Fibroblast of skin of abdomen (primary cell): ENCODE data around the gene PSENEN.
"Not testable (repeated sequence)": the region's sequence is repeated elsewhere in the genome, so short reads cannot be mapped to it uniquely, and the experiment has no call there.

Source experiments
- DNase-seq: peaks from one replicate; pipeline ENCODE4 v3.0.0-alpha.2; 2013

The PSENEN gene

DNA sequence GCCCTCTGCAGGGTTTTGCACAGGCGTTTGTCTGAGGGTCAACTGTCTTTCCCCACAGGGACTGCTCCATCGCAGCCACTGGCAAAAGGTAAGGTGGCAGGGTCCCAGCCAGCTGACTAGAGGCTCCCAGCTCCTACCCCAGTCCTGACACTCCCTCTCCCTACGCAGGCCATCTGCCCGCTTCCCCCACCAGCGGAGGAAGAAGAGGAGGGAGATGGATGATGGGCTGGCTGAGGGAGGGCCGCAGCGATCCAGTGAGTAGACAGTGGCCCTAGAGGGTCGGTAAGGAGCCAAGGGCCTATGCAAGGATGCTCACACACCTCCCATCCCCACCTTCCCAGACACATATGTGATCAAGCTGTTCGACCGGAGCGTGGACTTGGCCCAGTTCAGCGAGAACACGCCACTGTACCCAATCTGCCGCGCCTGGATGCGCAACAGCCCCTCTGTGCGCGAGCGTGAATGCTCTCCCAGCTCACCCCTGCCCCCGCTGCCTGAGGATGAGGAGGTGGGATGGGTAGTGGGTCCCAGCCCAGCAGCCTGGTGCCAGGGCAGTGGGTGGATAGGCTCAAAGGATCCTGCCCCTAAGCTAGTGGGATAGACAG, 7.4 kb downstream of the PSENEN start:
- DNase-seq = no peak

DNA sequence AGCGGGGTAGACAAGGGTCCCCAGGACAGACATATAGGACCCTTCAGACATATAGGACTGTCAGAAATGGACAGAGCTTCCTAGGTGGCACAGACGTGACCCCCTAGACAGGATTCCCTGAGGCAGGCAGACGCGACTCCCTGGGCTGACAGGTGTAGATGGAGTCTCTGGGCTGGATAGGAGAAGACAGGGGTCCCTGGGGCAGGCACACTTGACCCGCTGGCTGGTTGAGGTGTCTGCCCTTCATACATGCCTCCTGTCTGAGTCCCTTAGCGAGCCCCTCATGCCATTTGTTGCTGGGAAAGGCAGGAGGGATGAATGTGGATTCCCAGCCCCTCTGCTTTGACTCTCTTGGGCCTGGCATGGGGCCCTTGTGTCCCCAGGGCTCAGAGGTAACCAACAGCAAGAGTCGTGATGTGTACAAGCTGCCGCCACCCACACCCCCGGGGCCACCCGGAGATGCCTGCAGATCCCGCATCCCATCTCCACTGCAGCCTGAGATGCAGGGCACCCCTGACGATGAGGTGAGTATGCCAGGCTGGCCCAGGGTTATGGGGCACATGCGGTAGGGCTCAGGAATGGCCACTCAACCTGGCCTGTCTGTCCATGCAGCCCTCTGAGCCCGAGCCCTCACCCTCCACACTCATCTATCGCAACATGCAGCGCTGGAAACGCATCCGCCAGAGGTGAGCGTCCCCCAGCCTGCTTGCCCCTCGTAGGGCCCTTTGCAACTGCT, 8.4 kb downstream of the PSENEN start:
- DNase-seq = no peak

- DNase-seq = no peak
These were observed 9.1 kb downstream of the PSENEN start for GRCh38 chr19:35754370-35755130.

DNA sequence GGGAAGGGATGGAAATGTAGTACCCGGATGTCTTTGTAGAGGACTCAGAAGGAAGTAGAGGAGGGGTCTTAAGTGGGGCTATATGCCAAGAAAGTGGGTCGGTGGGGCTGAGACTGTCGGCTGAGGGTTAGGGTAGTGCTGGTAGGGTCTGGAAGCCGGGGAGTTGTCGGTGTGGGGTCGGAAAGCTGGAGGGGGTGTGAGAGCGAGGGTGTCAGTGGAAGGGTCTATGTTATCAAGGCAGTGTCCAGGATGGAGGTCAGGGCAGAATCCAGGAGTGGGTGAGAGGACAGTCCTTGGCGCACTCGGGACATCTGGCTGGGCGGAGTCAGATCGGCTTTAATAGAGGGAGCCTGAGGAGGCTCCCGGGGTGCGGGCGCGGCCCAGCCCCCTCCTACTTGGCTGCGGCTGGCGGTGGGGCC, 9.7 kb downstream of the PSENEN start:
- no peak for DNase-seq

- DNase-seq = peak; percentile 61
These were observed 10.3 kb downstream of the PSENEN start for GRCh38 chr19:35755550-35756376.

GRCh38 chr19:35756377-35757230, 11.2 kb downstream of the PSENEN start, which contains the start of gene HSPB6:
TSS of gene HSPB6 (minus strand) at chr19:35757029. CDS start at chr19:35757008, 21 bp downstream.
- peak; percentile 75 for DNase-seq

- peak; percentile 96 for DNase-seq
These were observed 11.8 kb downstream of the PSENEN start for GRCh38 chr19:35757231-35757748.

DNA sequence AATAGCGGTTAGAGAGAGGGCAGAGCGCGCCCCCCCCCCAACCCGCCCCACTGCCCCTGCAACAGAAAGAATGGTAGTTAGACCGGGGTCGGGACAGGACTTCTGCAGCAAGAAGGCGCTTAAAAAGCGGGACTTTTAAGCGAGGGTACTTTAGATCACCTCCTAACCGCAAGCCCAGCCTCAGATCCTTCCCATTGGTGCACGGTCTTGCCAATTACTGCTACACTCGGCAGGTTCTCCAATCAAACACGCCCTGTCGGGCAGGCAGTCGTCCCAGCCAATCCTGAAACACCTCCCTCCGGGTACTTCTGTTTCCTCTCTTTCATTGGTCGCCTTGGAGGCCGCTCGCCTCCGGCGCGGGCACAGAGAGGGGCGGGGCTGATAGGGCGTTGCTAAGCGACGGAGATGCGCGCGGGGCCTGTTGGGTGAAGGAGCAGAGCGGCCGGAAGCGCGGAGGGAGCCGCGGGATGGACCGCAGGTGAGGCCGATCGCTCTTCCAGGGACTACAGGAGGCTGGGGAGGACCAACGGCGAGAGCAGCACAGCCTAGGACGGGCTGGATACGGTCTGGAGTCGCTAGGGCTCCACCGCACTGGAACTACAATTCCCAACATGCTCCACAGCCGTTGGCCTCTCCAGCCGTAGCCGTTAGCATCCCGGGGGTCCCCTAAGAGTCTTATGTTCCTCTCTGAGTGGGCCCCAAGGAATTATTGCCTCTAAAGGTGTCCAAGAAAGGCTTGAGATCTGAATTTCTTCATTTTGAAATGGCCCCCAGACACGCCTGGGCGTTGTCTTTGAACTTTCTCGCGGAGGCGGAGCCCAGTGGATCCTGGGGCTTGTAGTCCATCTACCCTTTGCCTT, 12.5 kb downstream of the PSENEN start, which contains the start of gene PROSER3:
Gene PROSER3 (plus strand): TSS at position 428 of the 860 bp plus-strand sequence. CDS start 40 bp downstream, at position 468.
- peak; percentile 100 for DNase-seq

DNA sequence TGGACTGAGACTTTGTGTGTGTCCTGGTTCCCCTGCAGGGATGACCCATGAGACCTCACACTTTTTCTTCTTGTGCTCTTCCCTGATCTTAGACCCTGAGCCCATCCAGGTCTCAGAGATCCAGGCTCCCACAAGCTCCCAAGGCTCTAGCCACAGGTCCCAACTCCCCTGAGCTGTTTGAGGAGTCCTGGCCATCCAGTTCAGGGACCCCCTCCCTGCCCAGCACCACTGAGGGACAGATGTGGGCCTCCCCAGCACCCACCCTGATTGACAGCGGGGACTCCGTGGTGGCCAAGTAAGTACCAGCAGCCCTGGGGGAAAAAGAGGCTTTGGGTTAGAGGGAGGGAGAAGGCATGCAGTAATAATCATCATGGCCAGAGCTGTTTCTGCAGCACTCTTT, 14.2 kb downstream of the PSENEN start:
- no peak for DNase-seq

- DNase-seq = no peak
These were observed 15.4 kb downstream of the PSENEN start for GRCh38 chr19:35760711-35761349.

DNA sequence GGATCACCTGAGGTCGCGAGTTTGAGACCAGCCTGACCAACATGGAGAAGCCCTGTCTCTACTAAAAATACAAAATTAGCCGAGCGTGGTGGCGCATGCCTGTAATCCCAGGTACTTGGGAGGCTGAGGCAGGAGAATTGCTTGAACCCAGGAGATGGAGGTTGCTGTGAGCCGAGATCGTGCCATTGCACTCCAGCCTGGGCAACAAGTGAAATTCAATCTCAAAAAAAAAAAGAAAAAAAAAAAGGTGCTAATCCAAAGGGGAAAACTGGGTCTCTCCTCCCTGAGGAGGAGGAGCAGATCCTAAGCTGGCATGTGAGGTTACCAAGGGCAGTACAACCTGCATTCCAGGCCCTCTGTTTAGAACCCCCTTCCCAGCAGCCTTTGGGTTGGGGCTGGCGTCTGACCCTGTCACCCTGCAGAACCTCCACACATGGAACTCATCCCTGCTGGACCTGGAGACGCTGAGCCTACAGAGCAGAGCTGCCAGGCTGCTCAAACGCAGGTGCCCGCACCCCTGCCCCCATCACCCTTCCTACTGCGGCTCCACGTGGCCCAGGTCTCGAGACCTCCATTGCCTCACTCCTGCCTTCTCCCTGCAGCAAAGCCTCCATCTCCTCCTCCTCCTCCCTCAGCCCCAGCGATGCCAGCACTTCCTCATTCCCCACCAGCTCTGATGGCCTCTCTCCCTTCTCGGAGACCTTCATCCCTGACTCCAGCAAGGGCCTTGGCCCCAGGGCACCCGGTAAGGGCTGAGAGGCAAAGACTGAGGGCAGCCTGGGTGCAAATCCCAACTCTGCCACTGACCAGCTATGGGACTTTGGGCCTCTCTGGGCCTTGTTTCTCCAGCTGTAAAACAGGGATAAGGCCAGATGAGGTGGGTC, 19.2 kb downstream of the PSENEN start:
- no peak for DNase-seq

DNA sequence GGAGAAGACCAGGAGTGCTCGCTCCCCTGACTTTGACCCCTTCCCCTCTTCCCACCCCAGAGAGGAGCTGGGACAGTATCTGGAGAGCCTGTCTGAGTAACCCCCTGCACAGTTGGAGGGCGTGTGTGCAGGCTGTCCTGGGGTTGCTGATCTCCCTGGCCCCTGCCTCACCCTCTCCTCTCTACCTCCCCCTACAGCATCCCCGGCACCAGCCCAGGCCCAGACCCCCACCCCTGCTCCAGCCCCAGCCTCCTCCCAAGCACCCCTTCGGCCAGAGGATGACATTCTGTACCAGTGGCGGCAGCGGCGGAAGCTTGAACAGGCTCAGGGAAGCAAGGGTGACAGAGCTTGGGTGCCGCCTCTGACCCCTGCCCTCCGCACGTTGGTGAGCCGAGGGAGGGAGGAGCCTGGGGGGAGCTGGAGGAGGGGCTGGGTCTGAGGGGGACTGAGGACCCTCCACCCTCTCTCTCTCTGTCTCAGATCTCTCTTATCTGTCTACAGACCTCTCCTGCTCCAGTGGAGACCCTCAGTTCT, 21.2 kb downstream of the PSENEN start:
- no peak for DNase-seq

DNA sequence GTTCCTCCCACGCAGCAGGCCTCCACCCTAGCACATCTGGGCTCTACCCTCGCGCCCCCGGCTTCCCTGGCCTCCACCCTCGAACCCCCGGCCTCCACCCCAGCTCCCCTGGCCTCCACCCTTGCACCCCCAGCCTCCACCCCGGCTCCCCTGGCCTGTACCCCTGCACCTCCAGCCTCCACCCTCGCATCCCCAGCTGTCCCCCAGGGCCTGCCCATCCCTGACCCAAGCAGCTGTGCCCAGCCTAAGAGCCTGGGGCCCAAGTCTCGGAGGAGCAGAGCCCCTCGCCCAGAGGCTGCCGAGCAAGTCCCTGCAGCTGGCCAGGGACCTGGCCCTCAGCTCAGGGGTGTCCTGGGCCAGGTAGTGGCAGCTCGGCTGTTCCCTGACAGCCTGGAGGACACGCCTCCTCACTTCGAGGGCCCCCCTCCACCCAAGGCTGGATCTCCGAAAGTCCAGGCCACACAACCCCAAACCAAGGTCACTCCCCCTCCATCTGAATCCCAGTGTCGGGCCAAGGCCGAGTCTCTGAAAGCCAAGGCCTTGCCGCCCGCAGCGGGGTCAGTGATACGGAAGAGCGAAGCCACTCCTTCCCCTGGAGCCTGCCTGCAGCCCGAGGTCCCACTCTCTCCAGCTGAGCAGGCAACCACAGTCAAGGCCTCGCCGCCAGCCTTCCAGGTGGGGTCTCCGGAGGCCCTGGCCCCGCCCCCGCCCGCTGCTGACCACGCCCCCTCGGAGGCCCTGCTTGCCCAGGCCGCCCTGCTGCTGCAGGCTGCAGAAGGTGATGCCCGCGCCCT, 22.0 kb downstream of the PSENEN start:
- no peak for DNase-seq

DNA sequence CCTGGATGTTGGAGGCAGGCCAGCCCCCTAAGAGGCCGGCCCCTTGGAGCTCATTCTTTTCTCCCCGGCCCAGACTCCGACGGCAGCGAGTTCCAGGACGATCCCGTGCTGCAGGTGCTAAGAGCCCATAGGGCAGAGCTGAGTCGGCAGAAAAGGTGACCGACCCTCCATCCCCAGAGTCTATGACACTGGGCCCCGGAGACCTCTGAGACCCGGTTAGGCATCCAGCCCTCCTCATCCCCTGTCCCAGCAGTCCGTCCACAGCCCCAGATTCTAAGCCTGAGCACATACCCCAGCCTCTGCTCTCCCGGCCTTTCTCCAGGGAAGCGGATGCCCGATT, 22.6 kb downstream of the PSENEN start:
- no peak for DNase-seq

GRCh38 chr19:35772362-35772761, 26.9 kb downstream of the PSENEN start:
- DNase-seq = not testable (repeated sequence)

- DNase-seq = no peak
These were observed 27.8 kb downstream of the PSENEN start for GRCh38 chr19:35773020-35773806.
